GM19455 (cell line): ENCODE data around the gene ME3.

Source experiments
- ATAC-seq: cut with Tn5 transposase; IDR thresholded peaks from one replicate; pipeline ENCODE4 v1.9.1; 2021; ENCODE audit not compliant: unreplicated experiment

The ME3 gene

GRCh38 chr11:86672007-86672621, at the start of gene ME3:
Gene ME3, minus strand, starts transcription at chr11:86672616.
- peak; percentile 57 for ATAC-seq

- ATAC-seq, result no peak
These were observed 49.6 kb upstream of the ME3 start for GRCh38 chr11:86722006-86722405.

- no peak for ATAC-seq
These were observed 48.1 kb upstream of the ME3 start for GRCh38 chr11:86720546-86720945.

- ATAC-seq, result no peak
These were observed 47.5 kb upstream of the ME3 start for GRCh38 chr11:86719781-86720463.

GRCh38 chr11:86718999-86719398, 46.6 kb upstream of the ME3 start:
- ATAC-seq, result no peak

GRCh38 chr11:86718521-86718920, 46.1 kb upstream of the ME3 start:
- ATAC-seq, result no peak

- ATAC-seq, result no peak
These were observed 45.5 kb upstream of the ME3 start for GRCh38 chr11:86717817-86718501.

GRCh38 chr11:86715611-86716010, 43.2 kb upstream of the ME3 start:
- no peak for ATAC-seq

- no peak for ATAC-seq
These were observed 41.1 kb upstream of the ME3 start for GRCh38 chr11:86713552-86713951.

- no peak for ATAC-seq
These were observed 38.5 kb upstream of the ME3 start for GRCh38 chr11:86710936-86711335.

- no peak for ATAC-seq
These were observed 36.3 kb upstream of the ME3 start for GRCh38 chr11:86708669-86709068.

GRCh38 chr11:86706338-86707131, 34.1 kb upstream of the ME3 start:
- no peak for ATAC-seq

GRCh38 chr11:86704710-86705109, 32.3 kb upstream of the ME3 start:
- no peak for ATAC-seq

GRCh38 chr11:86703987-86704386, 31.6 kb upstream of the ME3 start:
- no peak for ATAC-seq

GRCh38 chr11:86702220-86702983, 30.0 kb upstream of the ME3 start:
- no peak for ATAC-seq

- no peak for ATAC-seq
These were observed 26.8 kb upstream of the ME3 start for GRCh38 chr11:86699040-86699791.

GRCh38 chr11:86698639-86699038, 26.2 kb upstream of the ME3 start:
- no peak for ATAC-seq

GRCh38 chr11:86696451-86696850, 24.0 kb upstream of the ME3 start:
- ATAC-seq, result no peak

GRCh38 chr11:86696004-86696403, 23.6 kb upstream of the ME3 start:
- ATAC-seq, result no peak

GRCh38 chr11:86695373-86695772, 23.0 kb upstream of the ME3 start:
- ATAC-seq, result no peak
